ENCODE results near the gene CDK11A.

Gene CDK11A

DNA sequence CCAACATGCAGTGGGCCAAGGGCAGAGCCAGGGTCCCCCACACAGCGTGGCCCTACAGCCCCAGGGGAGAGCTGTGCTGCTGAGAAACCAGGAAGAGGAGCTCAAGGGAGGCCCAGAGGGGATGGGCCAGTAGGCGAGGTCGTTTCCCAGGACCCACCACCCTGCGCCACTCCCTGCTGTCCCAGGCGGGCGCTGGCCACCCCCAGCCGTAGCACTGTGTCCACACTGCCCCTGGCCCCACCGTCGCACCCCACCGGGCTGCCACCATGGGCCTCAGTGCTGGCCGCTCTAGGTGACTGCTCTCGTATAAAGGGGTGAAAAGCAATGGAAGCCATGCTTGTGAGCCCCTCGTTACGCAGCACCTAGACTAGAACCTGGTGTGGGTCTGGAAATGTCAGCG, 31.7 kb upstream of the CDK11A start:
- peaks cover 80 to 87% (median 86%) of the 10 kb centered on the region in 3 donors for H3K36me3 ChIP-seq
- H3K9me3 ChIP-seq, result no peaks in the 10 kb centered on the region
- H3K4me1 ChIP-seq, result peaks cover 0 to 19% (median 0%) of the 10 kb centered on the region in 4 donors
- DNase-seq, result no peak
- H3K27ac ChIP-seq, result no peak overlapping the region
- H3K27me3 ChIP-seq, result no peaks in the 10 kb centered on the region
- H3K4me3 ChIP-seq, result no peak overlapping the region
- no peak for TF ChIP-seq CTCF (IDR thresholded peaks at IDR 0.05)
- intact Hi-C loops (cut with DNase I; ENCODE audit: low total_unique reads), result no loop called here

- no peak for DNase-seq
- no peak for TF ChIP-seq CTCF (IDR thresholded peaks at IDR 0.05)
- H3K36me3 ChIP-seq, result peaks cover 75 to 83% (median 82%) of the 10 kb centered on the region in 3 donors
- intact Hi-C loops (cut with DNase I; ENCODE audit: low total_unique reads), result no loop called here
- H3K27ac ChIP-seq, result no peak overlapping the region
- H3K4me3 ChIP-seq, result no peak overlapping the region
- no peaks in the 10 kb centered on the region for H3K27me3 ChIP-seq
- no peaks in the 10 kb centered on the region for H3K9me3 ChIP-seq
- H3K4me1 ChIP-seq, result peaks cover 0 to 19% (median 0%) of the 10 kb centered on the region in 4 donors
Measured at GRCh38 chr1:1755426-1755825, 31.3 kb upstream of the CDK11A start.

- Histone ChIP-seq H3K4me1 (peaks cover 0 to 14% (median 0%) of the 10 kb centered on the region in 4 donors), H3K4me3 (no peak overlapping the region), H3K27ac (no peak overlapping the region), H3K27me3 (no peaks in the 10 kb centered on the region), H3K9me3 (no peaks in the 10 kb centered on the region), H3K36me3 (peaks cover 64 to 71% (median 70%) of the 10 kb centered on the region in 3 donors)
- TF ChIP-seq CTCF (IDR thresholded peaks at IDR 0.05), result no peak
- DNase-seq, result no peak
- intact Hi-C loops (cut with DNase I; ENCODE audit: low total_unique reads), result no loop called here
Measured at GRCh38 chr1:1754051-1754815, 30.1 kb upstream of the CDK11A start.

DNA sequence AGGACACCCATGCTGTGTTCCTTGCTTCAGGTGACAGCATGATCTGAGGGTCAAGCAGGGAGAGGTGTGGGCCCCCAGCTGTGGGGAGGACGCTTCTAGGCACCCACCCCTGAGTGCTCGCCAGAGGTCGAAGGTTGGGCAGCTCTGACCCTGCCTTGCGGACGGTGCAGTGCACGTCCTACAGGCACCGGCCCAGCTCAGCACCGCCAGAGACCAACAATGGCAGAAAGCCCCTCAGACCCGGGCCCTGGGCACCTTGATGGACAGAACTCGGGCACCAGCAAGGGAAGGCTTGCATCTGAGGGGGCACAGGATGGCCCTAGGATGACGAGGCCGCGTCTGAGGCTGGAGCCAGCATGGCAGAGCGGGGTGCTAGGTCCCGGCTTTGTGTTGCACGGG, 29.4 kb upstream of the CDK11A start:
- intact Hi-C loops (cut with DNase I; ENCODE audit: low total_unique reads), result no loop called here
- no peak overlapping the region for H3K27ac ChIP-seq
- H3K36me3 ChIP-seq, result peaks cover 57 to 65% (median 64%) of the 10 kb centered on the region in 3 donors
- no peaks in the 10 kb centered on the region for H3K9me3 ChIP-seq
- DNase-seq, result no peak
- TF ChIP-seq CTCF (IDR thresholded peaks at IDR 0.05), result no peak
- H3K4me3 ChIP-seq, result no peak overlapping the region
- H3K27me3 ChIP-seq, result no peaks in the 10 kb centered on the region
- H3K4me1 ChIP-seq, result peaks cover 0 to 8% (median 0%) of the 10 kb centered on the region in 4 donors

GRCh38 chr1:1752636-1753606, 28.8 kb upstream of the CDK11A start:
- no peak for DNase-seq
- H3K4me3 ChIP-seq, result no peak overlapping the region
- no peak for TF ChIP-seq CTCF (IDR thresholded peaks at IDR 0.05)
- H3K27me3 ChIP-seq, result no peaks in the 10 kb centered on the region
- intact Hi-C loops (cut with DNase I; ENCODE audit: low total_unique reads), result no loop called here
- peaks cover 56 to 59% (median 58%) of the 10 kb centered on the region in 3 donors for H3K36me3 ChIP-seq
- H3K9me3 ChIP-seq, result no peaks in the 10 kb centered on the region
- peaks cover 0 to under 1% (median 0%) of the 10 kb centered on the region in 4 donors for H3K4me1 ChIP-seq
- no peak overlapping the region for H3K27ac ChIP-seq

All from tibial artery (tissue), 4 donors.